Adrenal gland (tissue), 5 donors: ENCODE results near the gene KCNN3.

Source experiments
- POLR2A ChIP-seq, 2 donors: fragments of 450-650 bp; IDR thresholded peaks; one replicate each; pipeline ENCODE4 v1.6.1; 2017; ENCODE audit warnings: antibody characterized with exemption in 2 of 2, mild to moderate bottlenecking in 2 of 2, moderate library complexity in 1 of 2
- TF ChIP-seq, protein P1 (sequence below), 6 experiments: fragments of 450-650 bp in 4 of 6; fragments of 200-600 bp in 2 of 6; sonication (generic) in 1 of 6; IDR thresholded peaks; 1 replicate in 5 of 6; 2 replicates in 1 of 6; pipeline versions ENCODE4 v1.5.1 to v1.8.0; 2016 to 2021; ENCODE audit warnings: antibody characterized with exemption in 6 of 6, mild to moderate bottlenecking in 2 of 6, moderate library complexity in 1 of 6
- donor health status: DM: no; HTN: no; CAD: no.

DNA sequence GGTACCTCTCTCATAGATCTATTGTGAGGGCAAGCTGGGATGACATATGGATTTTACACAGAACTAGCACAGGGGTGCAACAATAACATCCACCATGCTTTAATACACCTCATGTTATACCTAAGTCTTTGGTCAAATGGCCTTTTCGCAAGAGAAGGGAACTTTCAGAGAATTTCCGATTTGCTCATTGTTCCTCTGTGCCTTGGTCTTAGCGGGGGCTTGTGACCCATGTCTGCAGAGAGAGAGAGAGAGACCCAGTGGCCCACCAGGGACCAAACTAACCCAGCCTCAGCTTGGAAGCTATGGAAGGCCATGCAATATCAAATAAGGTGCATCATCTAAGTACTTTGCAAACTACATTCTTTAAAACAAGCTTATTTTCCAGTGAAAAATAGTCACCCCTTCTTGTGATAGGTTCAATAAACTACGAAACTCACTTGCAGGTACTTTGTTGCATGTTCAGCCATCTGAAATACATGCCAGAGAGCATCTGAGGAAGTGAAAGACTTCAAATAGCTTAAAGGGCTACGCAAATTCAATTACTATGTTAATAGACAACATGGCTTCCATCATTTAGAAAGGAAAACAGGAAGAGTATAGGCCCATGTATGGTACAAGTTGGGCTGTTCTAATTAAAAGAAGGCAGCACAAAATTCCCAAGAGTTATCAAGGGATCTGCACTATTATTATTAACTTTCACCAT lies 100.7 kb downstream of the KCNN3 start:
- no peak for TF ChIP-seq POLR2A (IDR thresholded peaks at IDR 0.05)
- TF ChIP-seq, protein P1, sequence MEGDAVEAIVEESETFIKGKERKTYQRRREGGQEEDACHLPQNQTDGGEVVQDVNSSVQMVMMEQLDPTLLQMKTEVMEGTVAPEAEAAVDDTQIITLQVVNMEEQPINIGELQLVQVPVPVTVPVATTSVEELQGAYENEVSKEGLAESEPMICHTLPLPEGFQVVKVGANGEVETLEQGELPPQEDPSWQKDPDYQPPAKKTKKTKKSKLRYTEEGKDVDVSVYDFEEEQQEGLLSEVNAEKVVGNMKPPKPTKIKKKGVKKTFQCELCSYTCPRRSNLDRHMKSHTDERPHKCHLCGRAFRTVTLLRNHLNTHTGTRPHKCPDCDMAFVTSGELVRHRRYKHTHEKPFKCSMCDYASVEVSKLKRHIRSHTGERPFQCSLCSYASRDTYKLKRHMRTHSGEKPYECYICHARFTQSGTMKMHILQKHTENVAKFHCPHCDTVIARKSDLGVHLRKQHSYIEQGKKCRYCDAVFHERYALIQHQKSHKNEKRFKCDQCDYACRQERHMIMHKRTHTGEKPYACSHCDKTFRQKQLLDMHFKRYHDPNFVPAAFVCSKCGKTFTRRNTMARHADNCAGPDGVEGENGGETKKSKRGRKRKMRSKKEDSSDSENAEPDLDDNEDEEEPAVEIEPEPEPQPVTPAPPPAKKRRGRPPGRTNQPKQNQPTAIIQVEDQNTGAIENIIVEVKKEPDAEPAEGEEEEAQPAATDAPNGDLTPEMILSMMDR (IDR thresholded peaks at IDR 0.05): no peak
